ENCODE data around the gene KRT35.
"Not testable (repeated sequence)": the region's sequence is repeated elsewhere in the genome, so short reads cannot be mapped to it uniquely, and the experiment has no call there.

The KRT35 gene

GRCh38 chr17:41453066-41453465, 27.9 kb downstream of the KRT35 start:
- no peak for DNase-seq (ENCODE audit: low read depth)

DNA sequence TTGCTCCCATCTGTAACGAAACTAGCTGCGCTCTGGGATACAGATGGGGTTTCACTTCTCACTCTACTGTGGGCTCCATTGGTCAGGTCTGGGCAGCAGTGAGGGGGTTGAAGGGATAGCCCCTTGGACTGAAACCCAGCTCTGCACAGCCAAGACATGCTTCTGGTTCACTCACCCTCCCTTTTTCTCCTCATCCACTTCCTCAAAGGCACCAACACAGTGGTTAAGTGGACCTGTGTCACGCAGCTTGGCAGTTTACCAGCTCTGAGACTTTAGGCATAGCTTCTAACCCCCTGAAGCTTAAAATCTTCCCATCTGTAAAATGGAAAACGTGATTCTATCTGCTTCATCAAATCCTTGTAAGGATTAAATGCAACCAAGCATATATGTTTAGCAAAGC, 28.7 kb downstream of the KRT35 start:
- DNase-seq (ENCODE audit: low read depth) = no peak

GRCh38 chr17:41451154-41451728, 29.7 kb downstream of the KRT35 start:
- no peak for DNase-seq (ENCODE audit: low read depth)

DNA sequence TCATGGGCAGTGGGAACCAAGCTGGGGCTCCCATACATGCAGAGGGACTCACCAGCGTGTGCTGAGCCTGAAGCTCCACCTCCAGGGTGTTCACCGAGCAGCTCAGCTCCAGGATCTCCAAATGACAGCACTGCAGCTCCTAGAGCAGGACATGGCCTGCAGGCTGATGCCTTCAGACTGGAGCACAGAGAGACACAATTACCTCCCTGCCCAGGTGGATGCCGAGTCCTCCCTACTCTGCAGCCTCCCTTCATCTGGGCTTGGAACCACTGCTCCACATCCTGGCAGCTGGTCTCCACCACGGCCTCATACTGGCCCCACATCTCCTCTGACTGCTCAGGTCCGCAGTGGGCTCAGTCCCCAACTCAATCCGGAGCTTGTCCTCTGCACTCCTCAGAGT, 31.9 kb downstream of the KRT35 start:
- no peak for DNase-seq (ENCODE audit: low read depth)

DNA sequence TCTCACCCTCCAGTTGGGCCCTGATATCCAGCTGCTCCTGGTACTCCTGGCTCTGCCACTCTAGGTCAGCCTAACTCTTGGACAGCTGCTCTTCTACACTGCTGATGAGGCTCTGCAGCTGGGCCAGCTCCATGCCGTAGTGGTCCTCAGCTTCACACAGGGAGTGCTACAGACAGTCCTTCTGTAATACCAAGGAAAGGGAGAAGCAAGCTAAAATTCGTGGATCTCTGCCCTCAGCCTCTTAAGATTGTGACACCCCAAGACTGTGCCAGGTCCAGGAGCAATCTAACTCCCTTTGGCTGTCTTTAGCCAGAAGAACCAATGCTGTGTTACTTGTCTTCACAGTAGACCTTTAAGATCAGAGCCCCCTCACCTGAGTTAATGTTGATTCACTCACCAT, 32.4 kb downstream of the KRT35 start:
- DNase-seq (ENCODE audit: low read depth) = no peak

GRCh38 chr17:41446806-41447205, 34.1 kb downstream of the KRT35 start:
- no peak for DNase-seq (ENCODE audit: low read depth)

GRCh38 chr17:41444640-41445039, 36.3 kb downstream of the KRT35 start:
- no peak for DNase-seq (ENCODE audit: low read depth)

- no peak for DNase-seq (ENCODE audit: low read depth)
These were observed 36.8 kb downstream of the KRT35 start for GRCh38 chr17:41444186-41444585.

DNA sequence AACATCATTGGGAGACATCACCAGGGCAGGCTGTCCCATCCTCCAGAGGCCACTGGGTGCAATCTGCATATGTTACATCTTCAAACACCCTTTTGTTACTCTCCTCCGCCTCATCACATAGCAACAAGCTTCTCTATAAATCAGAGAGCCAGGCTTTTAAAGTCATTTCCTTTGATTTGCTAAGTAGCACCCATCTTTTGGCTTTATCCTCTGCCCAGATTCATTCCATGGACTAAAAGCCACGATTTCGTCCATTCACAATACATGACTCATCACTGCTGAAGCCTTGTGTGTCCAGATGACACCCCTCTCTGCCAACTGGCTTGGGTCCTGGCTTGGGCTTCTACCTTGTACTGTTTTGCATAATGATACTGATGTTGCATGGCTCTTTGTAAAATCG, 38.2 kb downstream of the KRT35 start:
- DNase-seq (ENCODE audit: low read depth) = no peak

DNA sequence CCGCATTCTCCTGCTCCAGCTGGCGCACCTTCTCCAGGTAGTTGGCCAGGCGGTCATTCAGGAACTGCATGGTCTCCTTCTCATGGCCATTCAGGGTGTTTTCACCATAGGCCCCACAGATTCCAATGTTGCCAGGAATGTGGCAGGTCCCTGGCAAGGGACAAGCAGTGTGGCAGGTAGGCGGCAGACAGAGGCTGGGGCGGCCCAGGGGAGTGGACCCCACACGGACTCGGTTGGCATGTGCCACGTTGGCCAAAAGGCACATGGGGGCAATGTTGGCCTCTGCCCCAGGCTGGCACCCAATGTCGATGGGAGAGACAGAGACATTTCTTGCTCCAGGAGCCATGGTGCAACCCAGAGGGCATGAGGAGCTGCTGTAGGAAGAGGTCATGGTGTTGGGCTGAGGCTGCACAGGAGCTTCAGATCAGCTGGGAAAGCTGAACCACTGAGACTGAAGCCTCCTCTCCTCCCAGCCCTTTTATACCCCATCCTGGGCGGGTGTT, 40.4 kb downstream of the KRT35 start, which contains the start of gene KRT38:
KRT38 (minus strand) TSS at position 453 of the 503 bp plus-strand sequence; CDS start at position 391, 62 bp downstream.
- DNase-seq (ENCODE audit: low read depth) = no peak

DNA sequence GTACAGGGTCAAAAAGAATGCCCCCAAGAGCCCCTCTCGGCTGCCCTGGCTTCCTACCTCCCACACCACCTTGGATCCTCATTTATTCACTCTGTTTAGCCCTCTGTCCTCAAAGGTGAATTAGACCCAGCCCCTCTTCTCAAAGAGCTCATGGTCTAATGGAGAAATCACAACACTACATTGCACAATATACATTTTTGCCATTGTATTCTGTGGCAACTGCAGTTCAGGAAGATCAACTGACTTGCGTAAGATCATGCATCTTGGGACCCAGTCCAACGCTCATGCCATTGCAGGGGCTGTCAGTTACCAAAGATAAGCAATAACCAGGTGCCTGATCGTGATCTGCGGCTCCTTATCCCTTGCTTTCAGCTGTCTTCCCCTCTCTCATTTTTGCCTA, 41.6 kb downstream of the KRT35 start:
- DNase-seq (ENCODE audit: low read depth) = no peak

DNA sequence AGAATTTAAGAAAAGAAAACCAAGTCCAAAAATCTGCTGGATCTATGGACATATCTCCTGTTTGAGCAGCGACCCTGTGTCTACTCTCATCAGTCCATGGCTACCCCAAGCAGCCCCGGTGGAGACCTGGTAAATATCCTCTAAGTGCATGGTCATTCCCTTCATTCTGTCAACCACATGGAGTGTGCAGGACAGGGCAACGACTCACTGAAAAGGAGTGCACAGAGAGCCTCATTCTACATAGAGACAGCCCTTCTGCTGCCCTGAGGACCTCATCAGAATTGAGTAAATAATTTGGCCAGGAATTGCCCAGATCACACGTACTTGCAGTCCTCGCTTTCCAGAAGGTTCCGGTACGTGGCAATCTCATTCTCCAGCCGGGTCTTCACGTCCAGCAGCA, 43.2 kb downstream of the KRT35 start:
- no peak for DNase-seq (ENCODE audit: low read depth)

DNA sequence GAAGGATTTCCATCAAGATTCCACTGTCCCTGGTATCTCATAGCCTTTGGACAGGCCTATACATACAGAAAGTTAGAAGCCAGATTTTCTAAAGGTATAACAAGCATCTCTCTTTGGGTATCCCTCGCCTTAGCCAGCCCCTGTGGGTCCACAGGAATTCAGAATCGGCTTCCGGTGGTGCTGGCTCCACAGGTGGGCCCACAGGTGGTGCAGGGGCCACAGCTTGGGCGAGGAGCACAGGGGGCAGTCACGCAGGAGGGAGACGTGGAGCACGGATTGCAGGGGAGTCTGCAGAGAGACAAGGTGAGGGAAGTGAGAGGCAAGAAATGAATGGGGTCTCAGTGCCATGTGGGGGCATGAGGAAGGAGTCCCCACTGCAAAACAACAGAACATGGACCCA, 43.7 kb downstream of the KRT35 start:
- no peak for DNase-seq (ENCODE audit: low read depth)

DNA sequence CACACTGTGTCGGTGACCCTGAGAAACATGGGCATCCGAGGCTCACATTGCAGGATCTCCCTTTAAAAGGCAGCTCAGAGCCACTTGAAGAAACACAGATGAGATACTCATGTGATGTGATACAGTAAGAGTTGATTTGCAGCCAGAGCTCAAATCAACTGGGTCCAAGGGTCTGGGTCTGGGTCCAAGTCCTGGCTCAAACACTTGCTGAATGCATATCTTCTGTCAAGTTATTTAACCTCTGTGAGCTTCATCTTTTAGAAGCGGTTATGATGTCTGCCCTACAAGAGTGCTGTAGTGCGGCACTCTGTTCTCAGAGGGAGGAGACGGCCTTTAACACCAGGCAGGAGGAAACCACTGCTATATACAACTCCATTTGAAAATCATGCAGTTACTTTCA, 46.5 kb downstream of the KRT35 start:
- DNase-seq (ENCODE audit: low read depth) = no peak

- DNase-seq (ENCODE audit: low read depth) = no peak
These were observed 46.9 kb downstream of the KRT35 start for GRCh38 chr17:41434005-41434404.

DNA sequence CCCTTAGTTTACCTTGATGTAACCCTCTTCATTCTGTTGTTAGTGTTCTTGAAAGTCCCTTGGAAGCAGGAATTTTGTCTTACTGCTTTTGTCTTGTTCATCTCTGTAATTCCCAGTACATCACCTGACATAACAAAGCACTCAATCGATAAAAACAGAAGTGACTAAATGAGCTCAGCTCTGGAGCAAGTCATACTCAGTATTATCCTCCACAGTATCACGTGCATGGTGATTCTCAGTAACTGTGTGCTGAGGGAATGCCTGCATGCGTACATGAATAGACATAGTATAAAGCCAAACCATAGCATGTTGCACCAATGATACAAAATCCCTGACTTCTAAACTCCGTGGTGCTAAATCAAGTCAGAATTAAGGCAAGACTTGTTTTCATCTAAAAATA, 47.4 kb downstream of the KRT35 start:
- no peak for DNase-seq (ENCODE audit: low read depth)

DNA sequence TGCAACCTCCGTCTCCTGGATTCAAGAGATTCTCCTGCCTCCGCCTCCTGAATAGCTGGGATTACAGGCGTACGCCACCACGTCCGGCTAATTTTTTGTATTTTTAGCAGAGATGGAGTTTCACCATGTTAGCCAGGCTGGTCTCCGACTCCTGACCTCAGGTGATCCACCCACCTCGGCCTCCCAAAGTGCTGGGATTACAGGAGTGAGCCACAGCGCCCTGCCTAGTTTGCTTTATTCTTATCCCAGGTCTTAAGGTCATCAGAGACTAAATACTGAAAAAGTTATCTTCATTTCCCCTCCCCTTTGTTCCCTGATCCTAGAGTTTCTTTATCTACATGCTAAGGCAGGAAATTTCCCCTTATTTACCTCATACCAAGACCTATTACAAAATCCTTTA, 50.6 kb downstream of the KRT35 start:
- DNase-seq (ENCODE audit: low read depth) = not testable (repeated sequence)

DNA sequence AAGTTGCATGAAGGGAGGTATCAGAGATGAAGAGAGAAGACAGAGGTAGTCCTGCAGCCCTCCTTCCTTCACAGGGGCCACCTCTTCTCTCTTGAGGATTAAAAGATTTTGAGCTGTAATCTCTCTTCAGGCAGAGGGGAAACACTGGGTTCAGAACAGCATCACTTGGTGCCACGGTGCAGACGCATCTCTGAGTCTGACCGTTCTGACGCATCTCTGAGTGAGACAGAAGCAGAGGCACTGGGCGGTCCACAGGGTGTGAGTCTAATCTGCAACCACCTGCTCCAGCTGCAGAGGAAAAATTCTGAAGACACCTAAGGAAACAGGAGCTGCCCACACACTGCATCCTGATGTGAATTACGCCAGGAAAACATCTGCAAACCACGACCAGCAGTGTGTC, 51.3 kb downstream of the KRT35 start:
- no peak for DNase-seq (ENCODE audit: low read depth)

GRCh38 chr17:41428591-41429291, 52.2 kb downstream of the KRT35 start:
- no peak for DNase-seq (ENCODE audit: low read depth)

Data from activated T-cell treated with anti-CD3 and anti-CD28 coated beads for 48 hours (primary cell).